Mesothelial cell of epicardium (in vitro differentiated cells): ENCODE results near the gene CIDEB. TPM values are rescaled to one million over a fixed set of nuclear protein-coding genes. Genes with fewer than 3 reads are reported as not detected.

Source experiments
- DNase-seq, 2 experiments: peaks; one replicate each; pipeline ENCODE4 v3.0.0; 2021; ENCODE audit warnings: low spot score in 2 of 2; ENCODE audit not compliant: unreplicated experiment in 2 of 2
- H3K27ac Mint-ChIP-seq: 2 replicates; pipeline ENCODE4 v1.8.0; 2021; ENCODE audit warnings: mixed read lengths
- H3K27me3 Mint-ChIP-seq: 2 replicates; pipeline ENCODE4 v1.8.0; 2021; ENCODE audit warnings: low read depth, mixed read lengths
- H3K36me3 Mint-ChIP-seq: 2 replicates; pipeline ENCODE4 v1.8.0; 2021; ENCODE audit warnings: mixed read lengths
- H3K4me1 Mint-ChIP-seq: 2 replicates; pipeline ENCODE4 v1.8.0; 2021; ENCODE audit warnings: mixed read lengths
- H3K4me3 Mint-ChIP-seq: 2 replicates; pipeline ENCODE4 v1.8.0; 2021; ENCODE audit warnings: mild to moderate bottlenecking, moderate library complexity, mixed read lengths
- H3K9me3 Mint-ChIP-seq: 2 replicates; pipeline ENCODE4 v1.8.0; 2021; ENCODE audit warnings: mixed read lengths
- CTCF ChIP-seq: fragments of 200-600 bp; sonication (generic); IDR thresholded peaks from one replicate; pipeline ENCODE4 v1.5.0; 2021; ENCODE audit warnings: antibody characterized with exemption; ENCODE audit not compliant: unreplicated experiment
- total RNA-seq: library from RNA; stranded (reverse); gene quantifications from 3 replicates; pipeline ENCODE4 v1.2.1, GENCODE V29; 2021

The CIDEB gene
- total RNA-seq, 1 donor from 2014 or later: not detected

GRCh38 chr14:24258119-24258518 lies 49.7 kb downstream of the CIDEB start:
- no peaks in the 10 kb centered on the region for H3K9me3 Mint-ChIP-seq
- H3K27me3 Mint-ChIP-seq: no peaks in the 10 kb centered on the region
- H3K27ac Mint-ChIP-seq: peak overlapping the region; percentile 66
- H3K4me3 Mint-ChIP-seq: no peak overlapping the region
- no peak for TF ChIP-seq CTCF
- H3K4me1 Mint-ChIP-seq: peaks cover 21% of the 10 kb centered on the region
- no peaks in the 10 kb centered on the region for H3K36me3 Mint-ChIP-seq
- no peak for DNase-seq

GRCh38 chr14:24256960-24257359 lies 50.8 kb downstream of the CIDEB start:
- H3K4me1 Mint-ChIP-seq: peaks cover 21% of the 10 kb centered on the region
- TF ChIP-seq CTCF: no peak
- no peaks in the 10 kb centered on the region for H3K36me3 Mint-ChIP-seq
- H3K27me3 Mint-ChIP-seq: no peaks in the 10 kb centered on the region
- H3K9me3 Mint-ChIP-seq: no peaks in the 10 kb centered on the region
- no peak for DNase-seq
- no peak overlapping the region for H3K4me3 Mint-ChIP-seq
- peak overlapping the region; percentile 37 for H3K27ac Mint-ChIP-seq

- Mint-ChIP-seq H3K4me3 (no peak overlapping the region), H3K9me3 (no peaks in the 10 kb centered on the region), H3K4me1 (peaks cover 21% of the 10 kb centered on the region), H3K27ac (no peak overlapping the region), H3K36me3 (no peaks in the 10 kb centered on the region), H3K27me3 (no peaks in the 10 kb centered on the region)
- TF ChIP-seq CTCF: no peak
- no peak for DNase-seq
Measured at GRCh38 chr14:24255931-24256711, 51.7 kb downstream of the CIDEB start.

GRCh38 chr14:24255438-24255837 lies 52.3 kb downstream of the CIDEB start:
- Mint-ChIP-seq H3K27me3 (no peaks in the 10 kb centered on the region), H3K4me3 (no peak overlapping the region), H3K4me1 (peaks cover 21% of the 10 kb centered on the region), H3K36me3 (no peaks in the 10 kb centered on the region), H3K9me3 (no peaks in the 10 kb centered on the region), H3K27ac (no peak overlapping the region)
- DNase-seq: no peak
- TF ChIP-seq CTCF: no peak

Other genes starting within 250 kb of the CIDEB start
- not detected in 3 replicates for gene CPNE6, start 236.4 kb downstream of the CIDEB start, total RNA-seq
- gene PCK2, start 213.7 kb downstream of the CIDEB start, total RNA-seq: 18.9 to 22.2 TPM (median 20.6 TPM) in 3 replicates
- 62.3 to 71.1 TPM (median 63.7 TPM) in 3 replicates for gene DCAF11, start 193.2 kb downstream of the CIDEB start, total RNA-seq
- 1.5 to 2.0 TPM (median 1.8 TPM) in 3 replicates for gene NRL, start 193.0 kb downstream of the CIDEB start, total RNA-seq
- gene FITM1, start 177.3 kb downstream of the CIDEB start, total RNA-seq: 0.75 to 1.5 TPM (median 1.0 TPM) in 3 replicates
- gene PSME1, start 171.8 kb downstream of the CIDEB start, total RNA-seq: 148 to 154 TPM (median 154 TPM) in 3 replicates
- gene EMC9, start 166.4 kb downstream of the CIDEB start, total RNA-seq: 17.7 to 21.3 TPM (median 21.2 TPM) in 3 replicates
- gene PSME2, start 161.4 kb downstream of the CIDEB start, total RNA-seq: 143 to 149 TPM (median 148 TPM) in 3 replicates
- 90.5 to 96.0 TPM (median 90.5 TPM) in 3 replicates for gene RNF31, start 160.5 kb downstream of the CIDEB start, total RNA-seq
- 244 to 274 TPM (median 250 TPM) in 3 replicates for gene IRF9, start 146.7 kb downstream of the CIDEB start, total RNA-seq
- gene REC8, start 135.9 kb downstream of the CIDEB start, total RNA-seq: 465 to 486 TPM (median 484 TPM) in 3 replicates
- 38.4 to 43.2 TPM (median 39.3 TPM) in 3 replicates for gene IPO4, start 119.2 kb downstream of the CIDEB start, total RNA-seq
- 44.9 to 45.8 TPM (median 45.7 TPM) in 3 replicates for gene TM9SF1, start 112.5 kb downstream of the CIDEB start, total RNA-seq
- gene TSSK4, start 102.3 kb downstream of the CIDEB start, total RNA-seq: 0.29 to 0.49 TPM (median 0.31 TPM) in 3 replicates
- 38.4 to 48.0 TPM (median 44.7 TPM) in 3 replicates for gene CHMP4A, start 94.5 kb downstream of the CIDEB start, total RNA-seq
- 18.0 to 18.4 TPM (median 18.3 TPM) in 3 replicates for gene MDP1, start 91.9 kb downstream of the CIDEB start, total RNA-seq
- 148 to 156 TPM (median 155 TPM) in 3 replicates for gene NEDD8, start 75.6 kb downstream of the CIDEB start, total RNA-seq
- gene GMPR2, start 75.0 kb downstream of the CIDEB start, total RNA-seq: 72.5 to 78.7 TPM (median 74.1 TPM) in 3 replicates
- gene TINF2, start 65.4 kb downstream of the CIDEB start, total RNA-seq: 49.1 to 55.2 TPM (median 51.1 TPM) in 3 replicates
- gene TGM1, start 44.8 kb downstream of the CIDEB start, total RNA-seq: 9.5 to 12.1 TPM (median 10.2 TPM) in 3 replicates
- gene RABGGTA, start 36.4 kb downstream of the CIDEB start, total RNA-seq: 28.7 to 34.5 TPM (median 31.2 TPM) in 3 replicates
- gene DHRS1, start 8.2 kb downstream of the CIDEB start, total RNA-seq: 38.3 to 41.4 TPM (median 39.8 TPM) in 3 replicates
- gene NOP9, start 8.1 kb downstream of the CIDEB start, total RNA-seq: 27.8 to 30.8 TPM (median 28.8 TPM) in 3 replicates
- 13.0 to 14.9 TPM (median 14.8 TPM) in 3 replicates for gene LTB4R2, start 2.2 kb upstream of the CIDEB start, total RNA-seq
- 10.7 to 11.8 TPM (median 11.1 TPM) in 3 replicates for gene LTB4R, start 3.5 kb upstream of the CIDEB start, total RNA-seq
- 2.8 to 3.4 TPM (median 3.4 TPM) in 3 replicates for gene ADCY4, start 27.1 kb upstream of the CIDEB start, total RNA-seq
- 1.9 to 2.2 TPM (median 2.0 TPM) in 3 replicates for gene RIPK3, start 32.0 kb upstream of the CIDEB start, total RNA-seq
- 291 to 298 TPM (median 292 TPM) in 3 replicates for gene NFATC4, start 60.2 kb upstream of the CIDEB start, total RNA-seq
- gene NYNRIN, start 91.0 kb upstream of the CIDEB start, total RNA-seq: 171 to 173 TPM (median 173 TPM) in 3 replicates
- gene CBLN3, start 121.7 kb upstream of the CIDEB start, total RNA-seq: 3.9 to 5.5 TPM (median 4.8 TPM) in 3 replicates
- 89.2 to 92.2 TPM (median 89.3 TPM) in 3 replicates for gene KHNYN, start 122.0 kb upstream of the CIDEB start, total RNA-seq
- gene SDR39U1, start 134.8 kb upstream of the CIDEB start, total RNA-seq: 56.7 to 69.3 TPM (median 64.2 TPM) in 3 replicates
- not detected in 3 replicates for gene CMA1, start 200.3 kb upstream of the CIDEB start, total RNA-seq